WTC11 (cell line): ENCODE data around the gene PCDHB15.
"Not testable (repeated sequence)": the region's sequence is repeated elsewhere in the genome, so short reads cannot be mapped to it uniquely, and the experiment has no call there.

ENCODE experiments used
- CBFB ChIP-seq: sonication (generic); formaldehyde crosslinking; IDR thresholded peaks from 2 replicates; pipeline ENCODE4 v1.8.1; 2022; ENCODE audit warnings: mild to moderate bottlenecking, low read depth, missing genetic modification reagents
- CREB1 ChIP-seq: sonication (generic); formaldehyde crosslinking; IDR thresholded peaks from 2 replicates; pipeline ENCODE4 v1.8.0; 2023; ENCODE audit warnings: mild to moderate bottlenecking, missing genetic modification reagents
- FOXP1 ChIP-seq: sonication (generic); formaldehyde crosslinking; IDR thresholded peaks from 2 replicates; pipeline ENCODE4 v1.8.0; 2022; ENCODE audit warnings: missing genetic modification reagents, mild to moderate bottlenecking, moderate library complexity, borderline replicate concordance
- GRHL2 ChIP-seq: fragments of 250-450 bp; sonication (Bioruptor Pico); IDR thresholded peaks from 2 replicates; pipeline ENCODE4 v1.8.0; 2022; ENCODE audit warnings: mild to moderate bottlenecking, moderate library complexity; ENCODE audit not compliant: insufficient replicate concordance, severe bottlenecking
- TEAD4 ChIP-seq: sonication (generic); formaldehyde crosslinking; IDR thresholded peaks from 2 replicates; pipeline ENCODE4 v1.8.0; 2022; ENCODE audit warnings: mild to moderate bottlenecking, missing genetic modification reagents
- ZNF423 ChIP-seq: fragments of 250-450 bp; sonication (Bioruptor Pico); IDR thresholded peaks from 2 replicates; pipeline ENCODE4 v2.1.2; 2022; ENCODE audit warnings: mild to moderate bottlenecking, moderate library complexity
- TF ChIP-seq, protein P1 (sequence below): fragments of 200-600 bp; IDR thresholded peaks from 2 replicates; pipeline ENCODE4 v1.8.0; 2022; ENCODE audit warnings: antibody characterized with exemption
- TF ChIP-seq, protein P2 (sequence below): sonication (generic); formaldehyde crosslinking; IDR thresholded peaks from 2 replicates; pipeline ENCODE4 v1.8.0; 2022; ENCODE audit warnings: mild to moderate bottlenecking, missing genetic modification reagents
- TF ChIP-seq, protein P3 (sequence below): sonication (generic); formaldehyde crosslinking; IDR thresholded peaks from 2 replicates; pipeline ENCODE4 v1.8.0; 2022; ENCODE audit warnings: mild to moderate bottlenecking, missing genetic modification reagents
- TF ChIP-seq, protein P4 (sequence below): sonication (generic); formaldehyde crosslinking; IDR thresholded peaks from 2 replicates; pipeline ENCODE4 v1.8.1; 2022; ENCODE audit warnings: low read depth, mild to moderate bottlenecking, moderate library complexity, missing genetic modification reagents, borderline replicate concordance

DNA sequence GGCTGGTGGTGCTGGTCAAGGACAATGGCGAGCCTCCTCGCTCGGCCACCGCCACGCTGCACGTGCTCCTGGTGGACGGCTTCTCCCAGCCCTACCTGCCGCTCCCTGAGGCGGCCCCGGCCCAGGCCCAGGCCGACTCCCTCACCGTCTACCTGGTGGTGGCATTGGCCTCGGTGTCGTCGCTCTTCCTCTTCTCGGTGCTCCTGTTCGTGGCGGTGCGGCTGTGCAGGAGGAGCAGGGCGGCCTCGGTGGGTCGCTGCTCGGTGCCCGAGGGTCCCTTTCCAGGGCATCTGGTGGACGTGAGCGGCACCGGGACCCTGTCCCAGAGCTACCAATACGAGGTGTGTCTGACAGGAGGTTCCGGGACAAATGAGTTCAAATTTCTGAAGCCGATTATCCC lies 19.8 kb upstream of the PCDHB15 start:
- TF ChIP-seq, protein P1, sequence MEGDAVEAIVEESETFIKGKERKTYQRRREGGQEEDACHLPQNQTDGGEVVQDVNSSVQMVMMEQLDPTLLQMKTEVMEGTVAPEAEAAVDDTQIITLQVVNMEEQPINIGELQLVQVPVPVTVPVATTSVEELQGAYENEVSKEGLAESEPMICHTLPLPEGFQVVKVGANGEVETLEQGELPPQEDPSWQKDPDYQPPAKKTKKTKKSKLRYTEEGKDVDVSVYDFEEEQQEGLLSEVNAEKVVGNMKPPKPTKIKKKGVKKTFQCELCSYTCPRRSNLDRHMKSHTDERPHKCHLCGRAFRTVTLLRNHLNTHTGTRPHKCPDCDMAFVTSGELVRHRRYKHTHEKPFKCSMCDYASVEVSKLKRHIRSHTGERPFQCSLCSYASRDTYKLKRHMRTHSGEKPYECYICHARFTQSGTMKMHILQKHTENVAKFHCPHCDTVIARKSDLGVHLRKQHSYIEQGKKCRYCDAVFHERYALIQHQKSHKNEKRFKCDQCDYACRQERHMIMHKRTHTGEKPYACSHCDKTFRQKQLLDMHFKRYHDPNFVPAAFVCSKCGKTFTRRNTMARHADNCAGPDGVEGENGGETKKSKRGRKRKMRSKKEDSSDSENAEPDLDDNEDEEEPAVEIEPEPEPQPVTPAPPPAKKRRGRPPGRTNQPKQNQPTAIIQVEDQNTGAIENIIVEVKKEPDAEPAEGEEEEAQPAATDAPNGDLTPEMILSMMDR = not testable (repeated sequence)
- TF ChIP-seq, protein P2, sequence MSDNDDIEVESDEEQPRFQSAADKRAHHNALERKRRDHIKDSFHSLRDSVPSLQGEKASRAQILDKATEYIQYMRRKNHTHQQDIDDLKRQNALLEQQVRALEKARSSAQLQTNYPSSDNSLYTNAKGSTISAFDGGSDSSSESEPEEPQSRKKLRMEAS (CRISPR knock-in tag) = not testable (repeated sequence)
- not testable (repeated sequence) for TF ChIP-seq ZNF423; GRHL2 (CRISPR knock-in tag); CBFB; TEAD4 (CRISPR knock-in tag); CREB1; FOXP1 (CRISPR knock-in tag)
- TF ChIP-seq, protein P3, sequence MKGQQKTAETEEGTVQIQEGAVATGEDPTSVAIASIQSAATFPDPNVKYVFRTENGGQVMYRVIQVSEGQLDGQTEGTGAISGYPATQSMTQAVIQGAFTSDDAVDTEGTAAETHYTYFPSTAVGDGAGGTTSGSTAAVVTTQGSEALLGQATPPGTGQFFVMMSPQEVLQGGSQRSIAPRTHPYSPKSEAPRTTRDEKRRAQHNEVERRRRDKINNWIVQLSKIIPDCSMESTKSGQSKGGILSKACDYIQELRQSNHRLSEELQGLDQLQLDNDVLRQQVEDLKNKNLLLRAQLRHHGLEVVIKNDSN (CRISPR knock-in tag) = not testable (repeated sequence)
- TF ChIP-seq, protein P4, sequence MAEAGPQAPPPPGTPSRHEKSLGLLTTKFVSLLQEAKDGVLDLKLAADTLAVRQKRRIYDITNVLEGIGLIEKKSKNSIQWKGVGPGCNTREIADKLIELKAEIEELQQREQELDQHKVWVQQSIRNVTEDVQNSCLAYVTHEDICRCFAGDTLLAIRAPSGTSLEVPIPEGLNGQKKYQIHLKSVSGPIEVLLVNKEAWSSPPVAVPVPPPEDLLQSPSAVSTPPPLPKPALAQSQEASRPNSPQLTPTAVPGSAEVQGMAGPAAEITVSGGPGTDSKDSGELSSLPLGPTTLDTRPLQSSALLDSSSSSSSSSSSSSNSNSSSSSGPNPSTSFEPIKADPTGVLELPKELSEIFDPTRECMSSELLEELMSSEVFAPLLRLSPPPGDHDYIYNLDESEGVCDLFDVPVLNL (CRISPR knock-in tag) = not testable (repeated sequence)
